Measurements from ENCODE around the gene HOXD8. TPM values are rescaled to one million over a fixed set of nuclear protein-coding genes. Genes with fewer than 3 reads are reported as not detected.
A peak's percentile ranks its signal among the peaks of the same experiment; 100 is the strongest.

Gene HOXD8
- total and polyA plus RNA-seq, 5 experiments from 2014 or later = not detected

DNA sequence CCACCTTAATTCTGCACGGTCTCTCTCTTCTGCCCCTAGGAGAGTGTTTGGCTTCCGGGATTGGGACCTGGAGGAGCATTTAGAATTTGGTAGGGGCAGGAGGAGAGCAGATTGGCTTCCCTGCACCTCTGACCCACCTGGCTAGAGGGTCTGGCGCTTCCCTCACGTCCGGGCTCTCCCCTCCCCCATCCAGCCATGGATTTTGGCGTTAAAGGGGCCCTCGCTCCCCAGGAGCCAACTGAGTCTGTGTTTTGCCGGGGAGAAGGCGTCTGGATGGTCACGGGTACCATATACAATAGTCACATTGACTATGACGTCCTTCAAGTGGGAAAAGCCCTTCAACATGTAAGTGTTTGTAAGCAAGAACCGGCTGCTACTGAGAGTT is 34.2 kb downstream of the HOXD8 start:
- Mint-ChIP-seq H3K36me3 (peaks cover 2 to 26% (median 5%) of the 10 kb centered on the region in 3 donors), H3K4me3 (peak overlapping the region in 6 of 10 donors; percentile 12 to 56 (median 34)), H3K4me1 (peaks cover 5 to 22% (median 14%) of the 10 kb centered on the region in 4 donors), H3K9me3 (peaks cover 0 to 11% (median 5%) of the 10 kb centered on the region in 9 donors), H3K27me3 (peaks cover 54 to 91% (median 74%) of the 10 kb centered on the region in 5 donors), H3K27ac (peak overlapping the region in 3 of 10 donors; percentile 38 to 63 (median 48))
- no peak for ATAC-seq
- no peak for DNase-seq
- POLR2A ChIA-PET = no interaction called here

DNA sequence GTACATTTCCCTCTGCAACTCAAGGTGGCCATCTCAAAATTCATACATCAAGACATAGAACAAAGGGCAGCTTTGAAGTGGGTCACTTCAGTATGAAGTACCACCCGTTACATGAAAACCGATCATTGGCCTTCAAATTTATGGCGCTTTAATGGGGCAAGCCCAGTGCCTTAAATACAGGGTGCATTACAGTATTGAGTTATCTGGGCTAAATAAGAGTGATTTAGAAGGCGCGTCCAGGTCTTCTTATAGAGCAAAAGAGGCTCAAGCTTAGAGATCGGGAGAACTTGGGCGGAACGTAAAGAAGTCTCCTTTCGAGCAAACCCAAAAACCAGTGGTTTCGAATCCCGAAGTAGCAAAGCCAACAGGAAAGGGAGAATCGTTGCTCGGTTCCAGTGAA is 34.7 kb downstream of the HOXD8 start:
- DNase-seq = no peak
- ATAC-seq = no peak
- Mint-ChIP-seq H3K27me3 (peaks cover 54 to 93% (median 74%) of the 10 kb centered on the region in 5 donors), H3K9me3 (peaks cover 0 to 11% (median 5%) of the 10 kb centered on the region in 9 donors), H3K27ac (peak overlapping the region in 3 of 10 donors; percentile 38 to 72 (median 48)), H3K36me3 (peaks cover 2 to 26% (median 5%) of the 10 kb centered on the region in 3 donors), H3K4me1 (peaks cover 5 to 22% (median 13%) of the 10 kb centered on the region in 4 donors), H3K4me3 (peak overlapping the region in 6 of 10 donors; percentile 12 to 57 (median 40))
- POLR2A ChIA-PET = no interaction called here

DNA sequence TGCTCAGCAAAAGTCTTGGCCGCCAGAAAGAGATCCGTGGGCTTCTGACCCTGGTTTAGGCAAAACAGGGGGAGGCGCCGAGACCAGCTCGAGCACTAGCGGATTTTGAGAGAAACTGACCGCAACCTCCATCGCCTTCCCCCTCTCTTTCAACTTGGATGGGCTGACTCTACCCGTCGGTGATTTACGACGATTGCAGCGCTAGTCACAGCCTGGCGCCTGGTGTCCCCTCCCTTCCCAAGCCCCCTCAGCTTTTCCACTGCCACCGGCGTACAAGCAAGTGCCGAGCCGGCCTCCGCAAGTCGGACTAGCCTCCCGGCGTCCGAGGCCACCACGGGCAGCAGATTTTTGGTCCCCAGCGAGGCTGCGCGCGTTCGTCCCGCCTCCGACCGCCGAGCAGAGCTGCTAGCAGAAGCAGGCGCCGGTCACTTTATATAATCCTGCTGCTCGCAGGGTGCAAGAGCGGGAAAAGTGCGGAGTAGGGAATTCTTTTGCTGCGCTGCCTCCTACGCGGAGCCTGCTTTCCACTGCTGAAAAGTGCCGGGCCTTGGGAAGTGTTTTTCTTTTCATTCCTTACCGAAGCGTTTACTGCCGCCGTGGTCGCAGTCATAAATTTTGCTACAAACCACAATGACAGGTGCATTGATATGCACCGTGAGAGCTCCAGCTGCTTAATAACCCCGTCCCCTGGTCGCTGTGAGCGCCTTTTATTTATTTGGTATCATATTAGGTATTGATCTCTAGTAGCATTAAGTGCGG is 35.3 kb downstream of the HOXD8 start:
- ATAC-seq = no peak
- POLR2A ChIA-PET = no interaction called here
- H3K27me3 Mint-ChIP-seq = peaks cover 59 to 98% (median 74%) of the 10 kb centered on the region in 5 donors

DNA sequence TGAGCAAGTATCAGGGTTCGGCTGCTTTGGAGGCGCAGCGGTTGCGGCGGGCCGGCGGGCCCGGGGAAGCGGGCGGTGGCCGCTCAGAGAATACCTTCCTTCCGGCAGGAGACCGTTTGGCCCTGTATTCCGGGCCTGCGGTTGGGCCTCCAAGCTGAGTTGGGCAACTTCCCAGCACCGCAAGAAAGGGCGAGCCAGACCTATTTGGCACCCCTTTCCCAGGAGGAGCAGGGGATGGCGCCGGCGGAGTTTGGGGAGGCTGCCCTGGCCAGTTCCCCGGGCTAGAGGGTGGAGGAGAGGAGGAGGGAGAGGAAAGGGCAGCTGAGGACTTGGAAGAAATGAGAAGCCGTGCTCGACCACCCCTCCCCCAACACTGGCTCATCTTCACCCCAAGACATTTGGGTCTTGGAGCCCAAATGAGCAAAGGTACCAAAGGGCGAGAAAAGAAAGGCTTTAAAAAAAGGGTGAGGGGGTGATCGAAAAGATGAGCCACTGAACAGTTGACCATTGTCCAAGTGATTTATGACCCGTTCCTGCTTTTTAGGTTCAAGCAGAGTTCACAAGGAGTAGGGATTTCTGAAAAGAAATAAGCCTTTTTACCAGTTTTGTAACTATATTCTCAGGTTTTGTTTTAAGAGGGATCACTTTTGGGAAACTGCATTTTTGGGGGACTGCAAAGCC is 36.0 kb downstream of the HOXD8 start:
- Mint-ChIP-seq H3K36me3 (peaks cover 2 to 26% (median 5%) of the 10 kb centered on the region in 3 donors), H3K9me3 (peaks cover 0 to 11% (median 5%) of the 10 kb centered on the region in 9 donors), H3K4me1 (peaks cover 5 to 22% (median 9%) of the 10 kb centered on the region in 4 donors), H3K27ac (peak overlapping the region in 1 of 10 donors; percentile 34), H3K4me3 (peak overlapping the region in 4 of 10 donors; percentile 11 to 28 (median 19)), H3K27me3 (peaks cover 61 to 100% (median 76%) of the 10 kb centered on the region in 5 donors)
- POLR2A ChIA-PET = no interaction called here
- no peak for ATAC-seq
- no peak for DNase-seq

More for the DNA sequence above, 35.3 kb downstream of the HOXD8 start:
- Mint-ChIP-seq H3K27ac (peak overlapping the region in 1 of 10 donors; percentile 72), H3K9me3 (peaks cover 0 to 11% (median 5%) of the 10 kb centered on the region in 9 donors), H3K4me1 (peaks cover 5 to 22% (median 11%) of the 10 kb centered on the region in 4 donors), H3K36me3 (peaks cover 2 to 26% (median 5%) of the 10 kb centered on the region in 3 donors), H3K4me3 (peak overlapping the region in 6 of 10 donors; percentile 18 to 56 (median 28))
- no peak for DNase-seq

DNA sequence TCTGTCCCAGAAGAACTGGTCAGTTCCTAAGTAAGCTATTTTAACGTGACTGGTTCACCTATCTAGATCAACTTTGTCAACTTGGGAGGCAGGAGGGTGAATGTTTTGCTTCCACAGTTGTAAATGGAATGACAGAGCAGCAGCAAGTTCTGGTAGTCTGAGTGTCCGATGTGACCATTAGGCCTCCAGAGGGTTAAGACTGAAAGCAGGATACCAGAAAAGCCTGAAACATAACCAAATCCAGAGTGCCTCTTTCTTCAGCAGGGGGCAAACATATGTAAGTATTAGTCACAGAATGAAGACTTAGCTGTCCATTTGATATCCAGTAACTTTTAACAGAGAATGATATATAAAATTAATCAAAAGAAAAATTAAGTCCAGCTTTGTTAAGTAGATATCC is 36.8 kb downstream of the HOXD8 start:
- H3K27ac Mint-ChIP-seq = no peak overlapping the region
- POLR2A ChIA-PET = no interaction called here
- peaks cover 2 to 26% (median 3%) of the 10 kb centered on the region in 3 donors for H3K36me3 Mint-ChIP-seq
- peaks cover 0 to 11% (median 5%) of the 10 kb centered on the region in 9 donors for H3K9me3 Mint-ChIP-seq
- no peak overlapping the region for H3K4me3 Mint-ChIP-seq
- H3K4me1 Mint-ChIP-seq = peaks cover 4 to 17% (median 5%) of the 10 kb centered on the region in 4 donors
- peaks cover 56 to 100% (median 73%) of the 10 kb centered on the region in 5 donors for H3K27me3 Mint-ChIP-seq
- ATAC-seq (no peak), DNase-seq (no peak)

DNA sequence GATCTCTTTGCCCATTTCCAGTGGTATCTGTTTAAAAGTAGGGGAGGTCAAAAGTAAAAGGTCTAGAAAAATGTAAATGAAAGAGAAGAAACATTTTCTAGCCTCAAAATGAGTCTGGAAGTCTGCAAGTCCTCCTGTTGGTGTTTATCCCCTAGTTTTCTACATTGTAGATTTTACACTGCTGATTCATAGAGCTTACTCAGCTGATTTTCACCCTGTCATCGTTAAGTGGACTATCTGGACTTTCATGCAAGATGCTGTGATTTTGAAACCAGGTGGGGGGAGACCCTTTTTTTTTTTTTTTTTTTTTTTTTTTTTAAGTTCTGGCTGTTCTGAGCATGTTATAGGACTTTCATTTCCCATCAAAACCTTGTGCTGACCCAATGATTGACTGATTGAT is 37.9 kb downstream of the HOXD8 start:
- no peak overlapping the region for H3K4me3 Mint-ChIP-seq
- POLR2A ChIA-PET = no interaction called here
- no peak for DNase-seq
- H3K4me1 Mint-ChIP-seq = peaks cover 6 to 23% (median 8%) of the 10 kb centered on the region in 4 donors
- no peak overlapping the region for H3K27ac Mint-ChIP-seq
- H3K27me3 Mint-ChIP-seq = peaks cover 50 to 100% (median 70%) of the 10 kb centered on the region in 5 donors
- peaks cover 2 to 22% (median 3%) of the 10 kb centered on the region in 3 donors for H3K36me3 Mint-ChIP-seq
- peaks cover 0 to 11% (median 5%) of the 10 kb centered on the region in 9 donors for H3K9me3 Mint-ChIP-seq
- no peak for ATAC-seq

DNA sequence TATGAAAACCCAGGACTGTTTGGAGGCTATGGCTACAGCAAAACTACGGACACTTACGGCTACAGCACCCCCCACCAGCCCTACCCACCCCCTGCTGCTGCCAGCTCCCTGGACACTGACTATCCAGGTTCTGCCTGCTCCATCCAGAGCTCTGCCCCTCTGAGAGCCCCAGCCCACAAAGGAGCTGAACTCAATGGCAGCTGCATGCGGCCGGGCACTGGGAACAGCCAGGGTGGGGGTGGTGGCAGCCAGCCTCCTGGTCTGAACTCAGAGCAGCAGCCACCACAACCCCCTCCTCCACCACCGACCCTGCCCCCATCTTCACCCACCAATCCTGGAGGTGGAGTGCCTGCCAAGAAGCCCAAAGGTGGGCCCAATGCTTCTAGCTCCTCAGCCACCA is 39.7 kb downstream of the HOXD8 start:
- POLR2A ChIA-PET = no interaction called here
- H3K4me1 Mint-ChIP-seq = peaks cover 5 to 16% (median 7%) of the 10 kb centered on the region in 4 donors
- ATAC-seq (no peak), DNase-seq (no peak)
- H3K36me3 Mint-ChIP-seq = peaks cover 1 to 22% (median 2%) of the 10 kb centered on the region in 3 donors
- H3K9me3 Mint-ChIP-seq = peaks cover 0 to 7% (median 3%) of the 10 kb centered on the region in 9 donors
- no peak overlapping the region for H3K4me3 Mint-ChIP-seq
- peaks cover 51 to 100% (median 65%) of the 10 kb centered on the region in 5 donors for H3K27me3 Mint-ChIP-seq
- no peak overlapping the region for H3K27ac Mint-ChIP-seq

DNA sequence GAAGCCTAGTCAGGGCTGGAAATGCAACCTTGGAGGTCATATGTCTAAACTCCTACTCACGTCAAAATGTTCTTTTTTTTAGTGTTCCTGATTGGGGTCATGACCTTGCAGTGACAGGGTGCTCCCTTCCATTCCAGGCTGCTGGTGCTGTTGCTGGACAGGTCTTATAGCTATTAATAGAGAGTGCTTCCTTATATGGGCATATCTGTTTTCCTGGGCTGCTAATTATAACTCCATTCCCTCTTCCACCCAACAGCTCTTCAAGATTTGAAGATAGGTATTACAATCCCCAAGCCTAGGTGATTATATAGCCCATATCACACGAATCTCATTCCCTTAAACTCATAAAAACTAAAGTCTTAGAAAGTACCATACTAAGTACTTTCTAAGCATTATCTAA is 40.2 kb downstream of the HOXD8 start:
- Mint-ChIP-seq H3K27ac (no peak overlapping the region), H3K27me3 (peaks cover 53 to 100% (median 66%) of the 10 kb centered on the region in 5 donors), H3K4me1 (peaks cover 3 to 13% (median 6%) of the 10 kb centered on the region in 4 donors), H3K9me3 (peaks cover 0 to 7% (median 2%) of the 10 kb centered on the region in 9 donors), H3K4me3 (no peak overlapping the region), H3K36me3 (peaks cover 0 to 18% (median 2%) of the 10 kb centered on the region in 3 donors)
- no peak for DNase-seq
- no peak for ATAC-seq
- POLR2A ChIA-PET = no interaction called here

DNA sequence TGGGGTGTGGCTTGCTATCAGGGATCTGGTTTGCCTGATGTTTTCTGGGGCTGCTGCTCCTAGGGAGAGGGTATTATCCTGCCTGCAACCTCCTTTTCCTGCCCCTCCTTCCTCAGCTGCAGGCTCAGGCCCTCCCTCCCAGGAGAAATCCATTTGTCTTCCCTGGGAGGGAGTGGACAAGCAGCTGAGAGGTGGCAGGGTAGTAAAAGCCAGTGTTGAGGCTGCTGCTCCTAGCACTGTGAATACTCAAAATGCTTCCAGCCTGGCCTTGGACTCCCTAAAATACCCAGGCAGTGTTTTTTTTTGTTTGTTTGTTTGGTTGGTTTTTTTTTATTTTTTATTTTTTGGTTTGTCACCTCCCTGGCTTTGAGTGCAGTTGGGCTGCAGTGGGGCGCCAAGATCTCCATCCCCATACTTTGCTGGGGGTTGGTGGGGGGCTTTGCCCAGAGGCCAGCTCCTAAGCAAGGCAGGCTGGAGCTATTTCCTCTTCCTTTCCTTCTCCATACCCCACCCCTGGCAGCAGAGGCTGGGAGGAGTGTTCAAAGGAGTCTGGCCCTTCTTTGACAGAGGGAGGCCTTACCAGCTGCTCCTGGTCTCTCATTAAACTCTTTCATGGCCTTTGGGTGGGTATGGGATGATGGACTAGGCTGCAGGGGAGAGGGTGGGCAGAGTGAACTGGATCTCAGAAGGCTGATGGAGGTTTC is 41.2 kb downstream of the HOXD8 start:
- DNase-seq (no peak), ATAC-seq (no peak)
- POLR2A ChIA-PET = no interaction called here
- Mint-ChIP-seq H3K27ac (peak overlapping the region in 1 of 10 donors; percentile 29), H3K4me1 (peaks cover 6 to 18% (median 7%) of the 10 kb centered on the region in 4 donors), H3K27me3 (peaks cover 51 to 100% (median 70%) of the 10 kb centered on the region in 5 donors), H3K36me3 (peaks cover 0 to 18% (median 2%) of the 10 kb centered on the region in 3 donors), H3K9me3 (peaks cover 0 to 7% (median 4%) of the 10 kb centered on the region in 9 donors), H3K4me3 (no peak overlapping the region)

DNA sequence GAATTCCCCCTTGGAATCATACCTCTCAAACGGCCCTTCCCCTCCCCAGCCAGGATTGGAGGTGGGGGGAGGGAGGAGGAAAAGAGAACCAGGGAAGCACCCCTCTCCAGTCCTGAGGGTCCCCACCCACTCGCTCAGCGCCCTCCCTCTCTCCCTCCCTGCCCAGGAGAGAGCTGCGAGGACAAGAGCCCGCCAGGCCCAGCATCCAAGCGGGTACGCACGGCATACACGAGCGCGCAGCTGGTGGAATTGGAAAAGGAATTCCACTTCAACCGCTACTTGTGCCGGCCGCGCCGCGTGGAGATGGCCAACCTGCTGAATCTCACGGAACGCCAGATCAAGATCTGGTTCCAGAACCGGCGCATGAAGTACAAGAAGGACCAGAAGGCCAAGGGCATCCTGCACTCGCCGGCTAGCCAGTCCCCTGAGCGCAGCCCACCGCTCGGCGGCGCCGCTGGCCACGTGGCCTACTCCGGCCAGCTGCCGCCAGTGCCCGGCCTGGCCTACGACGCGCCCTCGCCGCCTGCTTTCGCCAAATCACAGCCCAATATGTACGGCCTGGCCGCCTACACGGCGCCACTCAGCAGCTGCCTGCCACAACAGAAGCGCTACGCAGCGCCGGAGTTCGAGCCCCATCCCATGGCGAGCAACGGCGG is 42.0 kb downstream of the HOXD8 start:
- POLR2A ChIA-PET = no interaction called here

DNA sequence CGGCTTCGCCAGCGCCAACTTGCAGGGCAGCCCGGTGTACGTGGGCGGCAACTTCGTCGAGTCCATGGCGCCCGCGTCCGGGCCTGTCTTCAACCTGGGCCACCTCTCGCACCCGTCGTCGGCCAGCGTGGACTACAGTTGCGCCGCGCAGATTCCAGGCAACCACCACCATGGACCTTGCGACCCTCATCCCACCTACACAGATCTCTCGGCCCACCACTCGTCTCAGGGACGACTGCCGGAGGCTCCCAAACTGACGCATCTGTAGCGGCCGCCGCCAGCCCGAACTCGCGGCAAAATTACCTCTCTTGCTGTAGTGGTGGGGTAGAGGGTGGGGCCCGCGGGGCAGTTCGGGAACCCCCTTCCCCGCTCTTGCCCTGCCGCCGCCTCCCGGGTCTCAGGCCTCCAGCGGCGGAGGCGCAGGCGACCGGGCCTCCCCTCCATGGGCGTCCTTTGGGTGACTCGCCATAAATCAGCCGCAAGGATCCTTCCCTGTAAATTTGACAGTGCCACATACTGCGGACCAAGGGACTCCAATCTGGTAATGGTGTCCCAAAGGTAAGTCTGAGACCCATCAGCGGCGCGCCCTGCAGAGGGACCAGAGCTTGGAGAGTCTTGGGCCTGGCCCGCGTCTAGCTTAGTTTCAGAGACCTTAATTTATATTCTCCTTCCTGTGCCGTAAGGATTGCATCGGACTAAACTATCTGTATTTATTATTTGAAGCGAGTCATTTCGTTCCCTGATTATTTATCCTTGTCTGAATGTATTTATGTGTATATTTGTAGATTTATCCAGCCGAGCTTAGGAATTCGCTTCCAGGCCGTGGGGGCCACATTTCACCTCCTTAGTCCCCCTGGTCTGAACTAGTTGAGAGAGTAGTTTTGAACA is 42.7 kb downstream of the HOXD8 start:
- Mint-ChIP-seq H3K36me3 (peaks cover 0 to 15% (median 2%) of the 10 kb centered on the region in 3 donors), H3K27me3 (peaks cover 49 to 100% (median 70%) of the 10 kb centered on the region in 5 donors), H3K27ac (peak overlapping the region in 1 of 10 donors; percentile 65), H3K9me3 (peaks cover 0 to 7% (median 4%) of the 10 kb centered on the region in 9 donors), H3K4me3 (peak overlapping the region in 6 of 10 donors; percentile 6 to 53 (median 20)), H3K4me1 (peaks cover 6 to 18% (median 8%) of the 10 kb centered on the region in 4 donors)
- no peak for DNase-seq
- POLR2A ChIA-PET = no interaction called here
- ATAC-seq = no peak

More for the DNA sequence above, 42.0 kb downstream of the HOXD8 start:
- Mint-ChIP-seq H3K9me3 (peaks cover 0 to 7% (median 4%) of the 10 kb centered on the region in 9 donors), H3K27me3 (peaks cover 50 to 100% (median 71%) of the 10 kb centered on the region in 5 donors), H3K4me3 (peak overlapping the region in 1 of 10 donors; percentile 53), H3K36me3 (peaks cover 0 to 18% (median 2%) of the 10 kb centered on the region in 3 donors), H3K27ac (no peak overlapping the region), H3K4me1 (peaks cover 6 to 18% (median 7%) of the 10 kb centered on the region in 4 donors)
- ATAC-seq = no peak
- DNase-seq = no peak
